Natural killer cell (primary cell): ENCODE measurements around the gene RPS27A. TPM values are rescaled to one million over a fixed set of nuclear protein-coding genes. Genes with fewer than 3 reads are reported as not detected.
A peak's percentile ranks its signal among the peaks of the same experiment; 100 is the strongest.
"Not testable (repeated sequence)": the region's sequence is repeated elsewhere in the genome, so short reads cannot be mapped to it uniquely, and the experiment has no call there.

Experiments
- ATAC-seq, 3 donors: fragments of 150-1000 bp in 2 of 3; fragments of 200-7000 bp in 1 of 3; cut with Tn5 transposase; 1 replicate in 1 of 3; 2 replicates in 2 of 3; pipeline ENCODE4 v1.10.0; 2021; ENCODE audit warnings: mild to moderate bottlenecking in 2 of 3, moderate library complexity in 2 of 3
- DNase-seq, 2 donors: peaks; one replicate each; pipeline versions ENCODE4 v3.0.0 to v3.0.0-alpha.2; 2013 to 2021; ENCODE audit warnings: mixed read lengths in 1 of 2
- H3K27ac ChIP-seq: one replicate; pipeline ENCODE4 v1.5.1; 2013; ENCODE audit warnings: mild to moderate bottlenecking, low read length
- H3K27me3 ChIP-seq: one replicate; pipeline ENCODE4 v1.6.1; 2013; ENCODE audit warnings: low read length; ENCODE audit not compliant: control insufficient read depth, insufficient read depth
- H3K36me3 ChIP-seq: one replicate; pipeline ENCODE4 v1.6.1; 2013; ENCODE audit warnings: low read length; ENCODE audit not compliant: control insufficient read depth, insufficient read depth
- H3K4me1 ChIP-seq: one replicate; pipeline ENCODE4 v1.6.1; 2013; ENCODE audit warnings: low read length; ENCODE audit not compliant: control insufficient read depth, insufficient read depth
- H3K4me3 ChIP-seq: one replicate; pipeline ENCODE4 v1.5.1; 2013; ENCODE audit warnings: low read length
- H3K9me3 ChIP-seq: one replicate; pipeline ENCODE4 v1.6.1; 2013; ENCODE audit warnings: low read length; ENCODE audit not compliant: control insufficient read depth, insufficient read depth
- H3K27ac Mint-ChIP-seq, 2 donors: one replicate each; pipeline ENCODE4 v1.8.0; 2022; ENCODE audit warnings: mild to moderate bottlenecking in 2 of 2, mixed read lengths in 2 of 2, moderate library complexity in 1 of 2
- H3K27me3 Mint-ChIP-seq, 2 donors: one replicate each; pipeline ENCODE4 v1.8.0; 2022; ENCODE audit warnings: low read depth in 2 of 2, mixed read lengths in 2 of 2
- H3K36me3 Mint-ChIP-seq: one replicate; pipeline ENCODE4 v1.8.0; 2022; ENCODE audit warnings: mixed read lengths
- H3K4me1 Mint-ChIP-seq, 2 donors: one replicate each; pipeline ENCODE4 v1.8.0; 2022; ENCODE audit warnings: mixed read lengths in 2 of 2
- H3K4me3 Mint-ChIP-seq: one replicate; pipeline ENCODE4 v1.8.0; 2022; ENCODE audit warnings: mild to moderate bottlenecking, moderate library complexity, mixed read lengths
- H3K9me3 Mint-ChIP-seq, 2 donors: one replicate each; pipeline ENCODE4 v1.8.0; 2022; ENCODE audit warnings: mixed read lengths in 2 of 2
- CTCF ChIP-seq: fragments of 200-600 bp; IDR thresholded peaks from one replicate; pipeline ENCODE4 v1.8.0; 2022; ENCODE audit warnings: antibody characterized with exemption
- WGBS: methylation state at CpG from one replicate; pipeline ENCODE4 v1.1.7; 2013; ENCODE audit warnings: missing lambda C conversion rate; ENCODE audit not compliant: insufficient coverage; 5-methylcytosine and 5-hydroxymethylcytosine counted together
- intact Hi-C: fragments of 100-400 bp; cut with micrococcal nuclease; formaldehyde crosslinking; loops from one replicate; pipeline ENCODE4 v1.14.2; 2022
- total RNA-seq, 4 donors: library from RNA; stranded (reverse); fragments of 120-200 nt in 1 of 4; gene quantifications; one replicate each; pipeline versions ENCODE4 v1.2.3 to v1.2.4, GENCODE V29; 2013 to 2022

The RPS27A gene
- 1,000 to 10,000 TPM in 1 of 3 donors, 100 to 1,000 TPM in 2; 830 to 1,009 (median 939) TPM for total RNA-seq
- total RNA-seq (2013): 4,161 TPM

DNA sequence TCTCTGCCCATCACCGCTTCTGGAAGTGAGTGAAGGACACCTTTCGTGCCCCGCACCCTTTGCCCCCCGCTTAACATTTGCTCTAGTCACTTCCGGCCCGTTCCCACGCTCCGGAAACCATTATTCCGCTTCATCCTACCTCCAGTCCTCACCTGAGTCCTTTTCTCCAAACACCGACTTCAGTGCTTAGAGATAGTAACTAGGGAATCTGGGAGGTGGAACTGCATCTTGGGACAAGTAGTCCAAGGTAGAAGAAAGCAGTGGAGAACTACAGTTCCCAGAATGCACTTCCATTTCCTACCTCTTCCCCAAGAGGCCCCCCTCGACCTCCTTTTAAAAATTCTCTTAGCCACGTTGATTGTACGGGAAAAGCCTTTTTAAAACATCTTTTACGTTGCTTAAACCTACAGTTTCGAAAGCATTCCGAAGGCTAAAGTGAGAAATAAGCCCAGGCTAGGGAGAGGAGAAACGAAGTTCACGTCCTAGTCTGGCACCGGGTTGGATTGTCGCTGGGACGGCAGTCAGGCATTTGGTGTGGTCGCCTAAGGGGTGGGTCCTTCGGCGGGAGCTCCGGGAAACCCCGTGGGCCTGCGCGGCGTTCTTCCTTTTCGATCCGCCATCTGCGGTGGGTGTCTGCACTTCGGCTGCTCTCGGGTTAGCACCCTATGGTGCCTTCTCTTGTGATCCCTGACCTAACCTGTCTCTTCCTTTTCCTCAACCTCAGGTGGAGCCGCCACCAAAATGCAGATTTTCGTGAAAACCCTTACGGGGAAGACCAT lies at the start of gene RPS27A, which contains the start of gene CLHC1:
RPS27A (plus strand) TSS at position 605 of the 779 bp plus-strand sequence; CDS start at position 742, 137 bp downstream.
CLHC1 (minus strand) TSS at position 210 of the 779 bp plus-strand sequence. CDS start 9,882 bp downstream, outside the sequence.
- peak within 1 kb of the TSS; percentile 96 for H3K27ac ChIP-seq
- intact Hi-C loops: loop anchor here (1.0 to 10.0 kb wide), 6 partner anchors 9 to 509 kb away; partner anchors contain the start of genes CFAP36, EML6, PPP4R3B and RTN4
- no peak for TF ChIP-seq CTCF
- Mint-ChIP-seq H3K27ac (peak within 1 kb of the TSS; percentile 98 to 100), H3K4me1 (peaks cover 54 to 55% of the 10 kb centered on the region in 2 donors), H3K36me3 (peaks cover 6% of the 10 kb centered on the region), H3K9me3 (no peaks in the 10 kb centered on the region), H3K27me3 (no peaks in the 10 kb centered on the region), H3K4me3 (peak within 1 kb of the TSS; percentile 99)
- no peaks in the 10 kb centered on the region for H3K9me3 ChIP-seq
- peaks cover 35% of the 10 kb centered on the region for H3K36me3 ChIP-seq
- ATAC-seq: peak; percentile 86 to 95 (median 88)
- WGBS: 0% methylated on average over 36 of the region's 37 CpGs
- peak within 1 kb of the TSS; percentile 87 for H3K4me3 ChIP-seq
- DNase-seq: peak; percentile 93 to 97
- peaks cover 18% of the 10 kb centered on the region for H3K4me1 ChIP-seq
- H3K27me3 ChIP-seq: no peaks in the 10 kb centered on the region

DNA sequence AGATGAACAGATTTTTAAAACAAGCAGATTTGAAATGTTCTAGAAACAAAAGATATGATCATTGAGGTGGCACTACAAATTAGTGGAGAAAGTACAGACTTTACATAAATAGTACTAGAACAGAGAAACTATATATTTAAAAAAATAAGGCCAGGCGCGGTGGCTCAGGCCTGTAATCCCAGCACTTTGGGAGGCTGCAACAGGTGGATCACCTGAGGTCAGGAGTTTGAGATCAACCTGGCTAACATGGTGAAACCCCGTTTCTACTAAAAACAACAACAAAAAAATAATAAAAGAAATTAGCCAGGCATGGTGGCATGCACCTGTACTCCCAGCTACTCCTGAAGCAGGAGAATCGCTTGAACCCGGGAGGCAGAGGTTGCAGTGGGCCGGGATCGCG lies 45.7 kb upstream of the RPS27A start:
- H3K9me3 Mint-ChIP-seq, H3K27me3 Mint-ChIP-seq, H3K4me1 ChIP-seq, H3K27ac Mint-ChIP-seq, intact Hi-C loops, H3K27ac ChIP-seq, H3K4me3 ChIP-seq, H3K9me3 ChIP-seq, H3K4me1 Mint-ChIP-seq, ATAC-seq, H3K27me3 ChIP-seq, H3K36me3 Mint-ChIP-seq, H3K36me3 ChIP-seq, H3K4me3 Mint-ChIP-seq, DNase-seq: not testable (repeated sequence)
- 100% methylated on average over 7 of the region's 8 CpGs for WGBS

DNA sequence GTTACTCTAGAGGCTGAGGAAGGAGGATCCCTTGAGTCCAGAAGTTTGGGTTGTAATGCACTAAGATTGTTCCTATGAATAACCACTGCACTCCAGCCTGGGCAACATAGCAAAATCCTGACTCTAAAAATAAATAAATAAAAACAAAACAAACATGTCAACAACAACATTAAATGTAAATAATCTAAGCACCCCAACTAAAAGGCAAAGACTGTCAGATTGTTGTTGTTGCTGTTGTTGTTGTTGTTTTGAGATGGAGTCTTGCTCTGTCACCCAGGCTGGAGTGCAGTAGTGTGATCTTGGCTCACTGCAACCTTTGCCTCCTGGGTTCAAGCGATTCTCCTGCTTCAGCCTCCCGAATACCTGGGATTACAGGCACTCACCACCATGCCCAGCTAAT lies 40.6 kb upstream of the RPS27A start:
- H3K36me3 Mint-ChIP-seq, H3K27me3 ChIP-seq, H3K27me3 Mint-ChIP-seq, H3K4me3 ChIP-seq, H3K4me1 Mint-ChIP-seq, intact Hi-C loops, H3K36me3 ChIP-seq, H3K4me3 Mint-ChIP-seq, DNase-seq, H3K9me3 Mint-ChIP-seq, H3K9me3 ChIP-seq, H3K27ac ChIP-seq, H3K27ac Mint-ChIP-seq, ATAC-seq, H3K4me1 ChIP-seq: not testable (repeated sequence)
- WGBS: 100% methylated on average over 2 of the region's 2 CpGs

DNA sequence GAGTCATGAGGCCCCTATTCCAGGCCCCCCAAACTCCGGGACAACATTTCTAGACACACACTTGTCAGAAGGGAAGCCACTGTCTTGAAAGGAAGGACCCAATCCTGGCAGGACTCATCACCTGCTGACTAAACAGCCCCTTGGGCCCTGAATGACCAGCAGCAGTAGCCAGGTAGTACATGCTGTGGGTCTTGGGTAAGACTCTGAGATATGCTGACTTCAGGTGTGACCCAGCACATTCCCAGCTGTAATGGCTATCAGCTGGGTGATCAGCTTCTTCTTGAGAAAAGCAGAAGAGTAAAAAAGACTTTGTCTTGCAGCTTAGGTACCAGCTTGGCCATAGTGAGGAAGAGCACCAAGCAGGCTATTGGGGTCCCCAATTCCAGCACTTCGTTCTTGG lies 36.0 kb upstream of the RPS27A start:
- no peak overlapping the region for H3K27ac ChIP-seq
- H3K4me1 Mint-ChIP-seq: no peaks in the 10 kb centered on the region
- H3K36me3 Mint-ChIP-seq: peaks cover 39% of the 10 kb centered on the region
- H3K4me3 ChIP-seq: no peak overlapping the region
- H3K27me3 Mint-ChIP-seq: no peaks in the 10 kb centered on the region
- intact Hi-C loops: no loop called here
- WGBS: 98% methylated on average over 2 of the region's 2 CpGs
- peaks cover 2 to 5% of the 10 kb centered on the region in 2 donors for H3K9me3 Mint-ChIP-seq
- no peaks in the 10 kb centered on the region for H3K9me3 ChIP-seq
- H3K4me1 ChIP-seq: no peaks in the 10 kb centered on the region
- no peaks in the 10 kb centered on the region for H3K27me3 ChIP-seq
- ATAC-seq (no peak), DNase-seq (no peak)
- H3K4me3 Mint-ChIP-seq: no peak overlapping the region
- H3K36me3 ChIP-seq: no peaks in the 10 kb centered on the region
- no peak overlapping the region for H3K27ac Mint-ChIP-seq
- TF ChIP-seq CTCF: no peak
